ENCODE results near the gene GPR148. TPM values are rescaled to one million over a fixed set of nuclear protein-coding genes. Genes with fewer than 3 reads are reported as not detected.
A peak's percentile ranks its signal among the peaks of the same experiment; 100 is the strongest.
"Not testable (repeated sequence)": the region's sequence is repeated elsewhere in the genome, so short reads cannot be mapped to it uniquely, and the experiment has no call there.

The GPR148 gene
- total and polyA plus RNA-seq, 3 donors from 2014 or later, result 0.68 to 0.79 TPM; not detected in 1

- Histone ChIP-seq H3K36me3 (ENCODE audit: low read depth, missing control alignments) (no peaks in the 10 kb centered on the region), H3K4me1 (peaks cover 15% of the 10 kb centered on the region), H3K27me3 (no peaks in the 10 kb centered on the region), H3K9me3 (no peaks in the 10 kb centered on the region), H3K27ac (peak overlapping the region; percentile 53 to 54), H3K4me3 (peak overlapping the region; percentile 39 to 67)
- WGBS, 2 donors, result 0 to 8% methylated on average over 3 to 12 of the region's 12 CpGs
- TF ChIP-seq POLR2A (IDR thresholded peaks at IDR 0.05), result no peak
- TF ChIP-seq CTCF (IDR thresholded peaks at IDR 0.05), result no peak
- DNase-seq, result peak; percentile 56
- intact Hi-C loops (cut with DNase I; ENCODE audit: low total_unique reads), result no loop called here
Measured at GRCh38 chr2:130728007-130728454, 839 bp upstream of the GPR148 start.

GRCh38 chr2:130729322-130730299 is 741 bp downstream of the GPR148 start:
- H3K4me1 ChIP-seq, result peaks cover 15% of the 10 kb centered on the region
- TF ChIP-seq POLR2A (IDR thresholded peaks at IDR 0.05) (no peak), CTCF (IDR thresholded peaks at IDR 0.05) (no peak)
- H3K4me3 ChIP-seq, result no peak overlapping the region
- H3K9me3 ChIP-seq, result no peaks in the 10 kb centered on the region
- H3K27ac ChIP-seq, result no peak overlapping the region
- no peak for DNase-seq
- no peaks in the 10 kb centered on the region for H3K27me3 ChIP-seq
- H3K36me3 ChIP-seq (ENCODE audit: low read depth, missing control alignments), result no peaks in the 10 kb centered on the region
- intact Hi-C loops (cut with DNase I; ENCODE audit: low total_unique reads), result no loop called here
- WGBS, 2 donors, result 91% methylated on average over 16 to 17 of the region's 17 CpGs

GRCh38 chr2:130732257-130732656 is 3.4 kb downstream of the GPR148 start:
- H3K9me3 ChIP-seq; H3K4me1 ChIP-seq; H3K4me3 ChIP-seq; H3K27me3 ChIP-seq; H3K27ac ChIP-seq; H3K36me3 ChIP-seq (ENCODE audit: low read depth, missing control alignments); intact Hi-C loops (cut with DNase I; ENCODE audit: low total_unique reads); DNase-seq: not testable (repeated sequence)
- 85 to 91% methylated on average over 11 of the region's 11 CpGs for WGBS, 2 donors

GRCh38 chr2:130735200-130735599 is 6.3 kb downstream of the GPR148 start:
- no peak overlapping the region for H3K4me3 ChIP-seq
- no peaks in the 10 kb centered on the region for H3K27me3 ChIP-seq
- 76 to 83% methylated on average over 3 of the region's 3 CpGs for WGBS, 2 donors
- H3K9me3 ChIP-seq, result no peaks in the 10 kb centered on the region
- no peaks in the 10 kb centered on the region for H3K36me3 ChIP-seq (ENCODE audit: low read depth, missing control alignments)
- no peak for DNase-seq
- intact Hi-C loops (cut with DNase I; ENCODE audit: low total_unique reads), result no loop called here
- no peaks in the 10 kb centered on the region for H3K4me1 ChIP-seq
- H3K27ac ChIP-seq, result no peak overlapping the region
- TF ChIP-seq CTCF (IDR thresholded peaks at IDR 0.05), result no peak
- TF ChIP-seq POLR2A (IDR thresholded peaks at IDR 0.05), result no peak

- intact Hi-C loops (cut with DNase I; ENCODE audit: low total_unique reads), result no loop called here
Measured at GRCh38 chr2:130736487-130736886, 7.6 kb downstream of the GPR148 start.

More at GRCh38 chr2:130736487-130736886, 7.6 kb downstream of the GPR148 start:
- DNase-seq, result no peak
- WGBS, 2 donors, result 76 to 77% methylated on average over 6 of the region's 6 CpGs
- H3K9me3 ChIP-seq, result no peaks in the 10 kb centered on the region
- H3K4me3 ChIP-seq, result no peak overlapping the region
- TF ChIP-seq CTCF (IDR thresholded peaks at IDR 0.05) (no peak), POLR2A (IDR thresholded peaks at IDR 0.05) (no peak)
- H3K27ac ChIP-seq, result no peak overlapping the region
- H3K4me1 ChIP-seq, result no peaks in the 10 kb centered on the region
- no peaks in the 10 kb centered on the region for H3K27me3 ChIP-seq
- no peaks in the 10 kb centered on the region for H3K36me3 ChIP-seq (ENCODE audit: low read depth, missing control alignments)
